ENCODE data around the gene ST6GALNAC5.

Gene ST6GALNAC5

GRCh38 chr1:77014073-77014788 is 147.0 kb downstream of the ST6GALNAC5 start:
- H3K9ac ChIP-seq (ENCODE audit: low read length): no peak overlapping the region
- TF ChIP-seq CTCF (IDR thresholded peaks at IDR 0.05; ENCODE audit: insufficient read depth, low read length, poor library complexity, severe bottlenecking): no peak
- TF ChIP-seq EZH2phosphoT487 (conservative IDR thresholded peaks at IDR 0.05; ENCODE audit: low read length): no peak
- H3K9me2 ChIP-seq (replicated peaks; ENCODE audit: insufficient read depth, low read length): no peaks in the 10 kb centered on the region
- H3K4me3 ChIP-seq (ENCODE audit: insufficient read depth, low read length, poor library complexity, severe bottlenecking): no peak overlapping the region
- no peak overlapping the region for H3K4me2 ChIP-seq (ENCODE audit: low read depth, low read length, poor library complexity, severe bottlenecking)
- H3K79me2 ChIP-seq (ENCODE audit: insufficient read depth, low read length): no peaks in the 10 kb centered on the region
- no peaks in the 10 kb centered on the region for H4K20me1 ChIP-seq (ENCODE audit: low read depth, low read length)
- no peak overlapping the region for H2AFZ ChIP-seq (ENCODE audit: low read depth, low read length, severe bottlenecking)
- no peaks in the 10 kb centered on the region for H3K9me3 ChIP-seq (ENCODE audit: insufficient read depth, low read length)
- no peaks in the 10 kb centered on the region for H3K36me3 ChIP-seq (ENCODE audit: low read length)
- no peaks in the 10 kb centered on the region for H3F3A ChIP-seq (ENCODE audit: insufficient read depth)
- H3K27ac ChIP-seq (ENCODE audit: low read depth, low read length): no peak overlapping the region
- no peaks in the 10 kb centered on the region for H3K27me3 ChIP-seq (ENCODE audit: low read length)

- no peaks in the 10 kb centered on the region for H3K9me2 ChIP-seq (replicated peaks; ENCODE audit: insufficient read depth, low read length)
- no peak overlapping the region for H2AFZ ChIP-seq (ENCODE audit: low read depth, low read length, severe bottlenecking)
- no peaks in the 10 kb centered on the region for H3K79me2 ChIP-seq (ENCODE audit: insufficient read depth, low read length)
- no peaks in the 10 kb centered on the region for H3K27me3 ChIP-seq (ENCODE audit: low read length)
- H3K4me2 ChIP-seq (ENCODE audit: low read depth, low read length, poor library complexity, severe bottlenecking): no peak overlapping the region
- no peaks in the 10 kb centered on the region for H3K9me3 ChIP-seq (ENCODE audit: insufficient read depth, low read length)
- TF ChIP-seq CTCF (IDR thresholded peaks at IDR 0.05; ENCODE audit: insufficient read depth, low read length, poor library complexity, severe bottlenecking): no peak
- TF ChIP-seq EZH2phosphoT487 (conservative IDR thresholded peaks at IDR 0.05; ENCODE audit: low read length): no peak
- no peak overlapping the region for H3K27ac ChIP-seq (ENCODE audit: low read depth, low read length)
- H4K20me1 ChIP-seq (ENCODE audit: low read depth, low read length): no peaks in the 10 kb centered on the region
- H3F3A ChIP-seq (ENCODE audit: insufficient read depth): no peaks in the 10 kb centered on the region
- H3K4me3 ChIP-seq (ENCODE audit: insufficient read depth, low read length, poor library complexity, severe bottlenecking): no peak overlapping the region
- H3K9ac ChIP-seq (ENCODE audit: low read length): no peak overlapping the region
- H3K36me3 ChIP-seq (ENCODE audit: low read length): no peaks in the 10 kb centered on the region
Observed at GRCh38 chr1:77015748-77016341, 148.6 kb downstream of the ST6GALNAC5 start.

GRCh38 chr1:77016386-77016985 is 149.2 kb downstream of the ST6GALNAC5 start:
- no peaks in the 10 kb centered on the region for H4K20me1 ChIP-seq (ENCODE audit: low read depth, low read length)
- H3K79me2 ChIP-seq (ENCODE audit: insufficient read depth, low read length): no peaks in the 10 kb centered on the region
- no peak overlapping the region for H3K4me3 ChIP-seq (ENCODE audit: insufficient read depth, low read length, poor library complexity, severe bottlenecking)
- no peak overlapping the region for H3K9ac ChIP-seq (ENCODE audit: low read length)
- no peaks in the 10 kb centered on the region for H3K9me2 ChIP-seq (replicated peaks; ENCODE audit: insufficient read depth, low read length)
- no peak overlapping the region for H3K4me2 ChIP-seq (ENCODE audit: low read depth, low read length, poor library complexity, severe bottlenecking)
- no peaks in the 10 kb centered on the region for H3F3A ChIP-seq (ENCODE audit: insufficient read depth)
- TF ChIP-seq CTCF (IDR thresholded peaks at IDR 0.05; ENCODE audit: insufficient read depth, low read length, poor library complexity, severe bottlenecking): no peak
- H3K27me3 ChIP-seq (ENCODE audit: low read length): no peaks in the 10 kb centered on the region
- H3K27ac ChIP-seq (ENCODE audit: low read depth, low read length): no peak overlapping the region
- no peak overlapping the region for H2AFZ ChIP-seq (ENCODE audit: low read depth, low read length, severe bottlenecking)
- H3K9me3 ChIP-seq (ENCODE audit: insufficient read depth, low read length): no peaks in the 10 kb centered on the region
- no peaks in the 10 kb centered on the region for H3K36me3 ChIP-seq (ENCODE audit: low read length)

Measured in SU-DHL-6 (cell line).